WTC11 (cell line): ENCODE results near the gene PRKCB. TPM values are rescaled to one million over a fixed set of nuclear protein-coding genes. Genes with fewer than 3 reads are reported as not detected.

ENCODE experiments used
- ATAC-seq: fragments of 200-7000 bp; cut with Tn5 transposase; 2 replicates; pipeline ENCODE4 v1.10.0; 2021; ENCODE audit warnings: mild to moderate bottlenecking, moderate library complexity
- CTCF ChIA-PET: fragments of 300-600 bp; sonication (Branson Sonifier 250); formaldehyde crosslinking; loops from one replicate; lab custom pipeline; 2021; ENCODE audit warnings: antibody characterized with exemption; lab: Charles Lee
- POLR2A ChIA-PET: fragments of 350-600 bp; sonication (Branson Sonifier 250); formaldehyde crosslinking; loops from one replicate; lab custom pipeline; 2021; ENCODE audit warnings: antibody characterized with exemption; lab: Charles Lee
- DNase-seq: peaks from one replicate; pipeline ENCODE4 v3.0.0; 2021; ENCODE audit warnings: low spot score
- H3K27ac Mint-ChIP-seq: 2 replicates; pipeline ENCODE4 v1.8.0; 2021; ENCODE audit warnings: mixed read lengths
- H3K27me3 Mint-ChIP-seq: 2 replicates; pipeline ENCODE4 v1.8.0; 2021; ENCODE audit warnings: low read depth, mild to moderate bottlenecking, moderate library complexity, mixed read lengths
- H3K36me3 Mint-ChIP-seq: 2 replicates; pipeline ENCODE4 v1.8.0; 2021; ENCODE audit warnings: mixed read lengths
- H3K4me1 Mint-ChIP-seq: 2 replicates; pipeline ENCODE4 v1.8.0; 2022; ENCODE audit warnings: mixed read lengths
- H3K4me3 Mint-ChIP-seq: 2 replicates; pipeline ENCODE4 v1.8.0; 2021; ENCODE audit warnings: mild to moderate bottlenecking, moderate library complexity, mixed read lengths
- H3K9me3 Mint-ChIP-seq: 2 replicates; pipeline ENCODE4 v1.8.0; 2021; ENCODE audit warnings: mixed read lengths
- ATF2 ChIP-seq: sonication (generic); formaldehyde crosslinking; IDR thresholded peaks from 2 replicates; pipeline ENCODE4 v1.8.1; 2022; ENCODE audit warnings: low read depth, missing genetic modification reagents, borderline replicate concordance
- E2F1 ChIP-seq: sonication (generic); formaldehyde crosslinking; IDR thresholded peaks from 2 replicates; pipeline ENCODE4 v1.8.0; 2022; ENCODE audit warnings: mild to moderate bottlenecking, missing genetic modification reagents
- ESRRA ChIP-seq: sonication (generic); formaldehyde crosslinking; IDR thresholded peaks from 2 replicates; pipeline ENCODE4 v1.8.1; 2022; ENCODE audit warnings: mild to moderate bottlenecking, missing genetic modification reagents, borderline replicate concordance
- FOXK1 ChIP-seq: sonication (generic); formaldehyde crosslinking; IDR thresholded peaks from 2 replicates; pipeline ENCODE4 v1.8.0; 2022; ENCODE audit warnings: mild to moderate bottlenecking, moderate library complexity, missing genetic modification reagents
- HMGA2 ChIP-seq: fragments of 250-450 bp; sonication (Bioruptor Pico); IDR thresholded peaks from 2 replicates; pipeline ENCODE4 v1.4.0; 2021; ENCODE audit warnings: mild to moderate bottlenecking, moderate library complexity
- MAX ChIP-seq: sonication (generic); formaldehyde crosslinking; IDR thresholded peaks from 2 replicates; pipeline ENCODE4 v1.8.0; 2022; ENCODE audit warnings: mild to moderate bottlenecking, missing genetic modification reagents
- NFE2L1 ChIP-seq: sonication (generic); formaldehyde crosslinking; IDR thresholded peaks from 2 replicates; pipeline ENCODE4 v1.8.1; 2023; ENCODE audit warnings: missing genetic modification reagents
- NR3C1 ChIP-seq: sonication (generic); formaldehyde crosslinking; conservative IDR thresholded peaks from 2 replicates; pipeline ENCODE4 v1.8.1; 2023; ENCODE audit warnings: low read depth, mild to moderate bottlenecking, missing genetic modification reagents
- PRRX2 ChIP-seq: fragments of 250-450 bp; sonication (Bioruptor Pico); IDR thresholded peaks from 2 replicates; pipeline ENCODE4 v1.8.0; 2021; ENCODE audit warnings: mild to moderate bottlenecking
- SMAD3 ChIP-seq: sonication (generic); formaldehyde crosslinking; IDR thresholded peaks from 2 replicates; pipeline ENCODE4 v1.8.0; 2022; ENCODE audit warnings: missing genetic modification reagents, mild to moderate bottlenecking, borderline replicate concordance
- TEAD1 ChIP-seq: sonication (generic); formaldehyde crosslinking; IDR thresholded peaks from 2 replicates; pipeline ENCODE4 v1.8.0; 2022; ENCODE audit warnings: mild to moderate bottlenecking, missing genetic modification reagents
- USF2 ChIP-seq: sonication (generic); formaldehyde crosslinking; IDR thresholded peaks from 2 replicates; pipeline ENCODE4 v1.8.1; 2023; ENCODE audit warnings: mild to moderate bottlenecking, missing genetic modification reagents, moderate library complexity
- ZNF423 ChIP-seq: fragments of 250-450 bp; sonication (Bioruptor Pico); IDR thresholded peaks from 2 replicates; pipeline ENCODE4 v2.1.2; 2022; ENCODE audit warnings: mild to moderate bottlenecking, moderate library complexity
- ZNF532 ChIP-seq: fragments of 250-450 bp; sonication (Bioruptor Pico); IDR thresholded peaks from 2 replicates; pipeline ENCODE4 v1.9.0; 2021; ENCODE audit warnings: mild to moderate bottlenecking, borderline replicate concordance
- total RNA-seq: library from RNA; stranded (reverse); gene quantifications from 3 replicates; pipeline ENCODE4 v1.2.3, GENCODE V29; 2021
- TF ChIP-seq, protein P1 (sequence below): sonication (generic); formaldehyde crosslinking; IDR thresholded peaks from 2 replicates; pipeline ENCODE4 v1.8.0; 2022; ENCODE audit warnings: mild to moderate bottlenecking, missing genetic modification reagents
- TF ChIP-seq, protein P2 (sequence below): fragments of 250-450 bp; sonication (Bioruptor Pico); conservative IDR thresholded peaks from 2 replicates; pipeline ENCODE4 v1.9.0; 2021; ENCODE audit warnings: mild to moderate bottlenecking
- TF ChIP-seq, protein P3 (sequence below): sonication (generic); formaldehyde crosslinking; IDR thresholded peaks from 2 replicates; pipeline ENCODE4 v1.8.1; 2022; ENCODE audit warnings: mild to moderate bottlenecking, missing genetic modification reagents, moderate library complexity, borderline replicate concordance

Gene PRKCB
- total RNA-seq, 1 experiment from 2014 or later, result 6.9 TPM

DNA sequence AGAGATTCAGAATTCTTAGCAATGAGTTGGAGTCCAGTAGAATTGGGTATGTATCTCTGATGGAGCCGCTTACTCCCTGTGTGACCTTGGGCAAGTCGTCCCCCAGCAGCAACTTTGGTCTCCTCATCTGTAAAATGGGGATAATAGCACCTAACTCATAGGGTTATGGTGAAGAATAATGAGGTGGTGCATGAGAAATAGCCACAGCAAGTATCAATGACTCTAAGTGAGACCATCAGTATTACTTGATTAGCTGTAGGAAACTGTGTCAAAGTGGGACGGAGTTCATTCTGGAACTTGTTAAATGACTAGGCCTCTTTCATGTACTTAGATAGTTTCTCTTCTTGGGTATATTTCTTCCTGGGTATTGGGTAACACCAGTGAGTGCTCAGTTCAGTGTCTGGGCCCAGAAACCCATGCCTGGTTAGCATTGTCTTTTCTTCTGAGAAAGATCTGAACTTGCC, 6.4 kb downstream of the PRKCB start (continued):
- TF ChIP-seq ZNF532 (no peak), FOXK1 (CRISPR knock-in tag) (no peak), TEAD1 (CRISPR knock-in tag) (no peak), ESRRA (CRISPR knock-in tag) (no peak), NR3C1 (CRISPR knock-in tag) (no peak), E2F1 (CRISPR knock-in tag) (no peak), SMAD3 (no peak), ZNF423 (CRISPR knock-in tag) (no peak)
- TF ChIP-seq, protein P1, sequence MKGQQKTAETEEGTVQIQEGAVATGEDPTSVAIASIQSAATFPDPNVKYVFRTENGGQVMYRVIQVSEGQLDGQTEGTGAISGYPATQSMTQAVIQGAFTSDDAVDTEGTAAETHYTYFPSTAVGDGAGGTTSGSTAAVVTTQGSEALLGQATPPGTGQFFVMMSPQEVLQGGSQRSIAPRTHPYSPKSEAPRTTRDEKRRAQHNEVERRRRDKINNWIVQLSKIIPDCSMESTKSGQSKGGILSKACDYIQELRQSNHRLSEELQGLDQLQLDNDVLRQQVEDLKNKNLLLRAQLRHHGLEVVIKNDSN, result no peak

GRCh38 chr16:23843143-23843542, 7.4 kb downstream of the PRKCB start:
- H3K36me3 Mint-ChIP-seq, result no peaks in the 10 kb centered on the region
- ATAC-seq (no peak), DNase-seq (no peak)
- no peak for TF ChIP-seq NFE2L1 (CRISPR knock-in tag)
- POLR2A ChIA-PET, result no interaction called here
- peaks cover 64% of the 10 kb centered on the region for H3K27me3 Mint-ChIP-seq
- CTCF ChIA-PET, result no interaction called here
- H3K4me3 Mint-ChIP-seq, result no peak overlapping the region
- peaks cover 8% of the 10 kb centered on the region for H3K4me1 Mint-ChIP-seq
- H3K27ac Mint-ChIP-seq, result no peak overlapping the region
- H3K9me3 Mint-ChIP-seq, result no peaks in the 10 kb centered on the region

- Mint-ChIP-seq H3K4me3 (no peak overlapping the region), H3K27me3 (peaks cover 53% of the 10 kb centered on the region), H3K36me3 (no peaks in the 10 kb centered on the region), H3K9me3 (no peaks in the 10 kb centered on the region), H3K4me1 (no peaks in the 10 kb centered on the region), H3K27ac (no peak overlapping the region)
- ChIA-PET CTCF (no interaction called here), POLR2A (no interaction called here)
- DNase-seq, result no peak
- no peak for ATAC-seq
- TF ChIP-seq MAX (CRISPR knock-in tag) (no peak), SMAD3 (no peak), ATF2 (CRISPR knock-in tag) (no peak), HMGA2 (CRISPR knock-in tag) (no peak), PRRX2 (CRISPR knock-in tag) (no peak), USF2 (CRISPR knock-in tag) (no peak), E2F1 (CRISPR knock-in tag) (no peak)
- TF ChIP-seq, protein P2, sequence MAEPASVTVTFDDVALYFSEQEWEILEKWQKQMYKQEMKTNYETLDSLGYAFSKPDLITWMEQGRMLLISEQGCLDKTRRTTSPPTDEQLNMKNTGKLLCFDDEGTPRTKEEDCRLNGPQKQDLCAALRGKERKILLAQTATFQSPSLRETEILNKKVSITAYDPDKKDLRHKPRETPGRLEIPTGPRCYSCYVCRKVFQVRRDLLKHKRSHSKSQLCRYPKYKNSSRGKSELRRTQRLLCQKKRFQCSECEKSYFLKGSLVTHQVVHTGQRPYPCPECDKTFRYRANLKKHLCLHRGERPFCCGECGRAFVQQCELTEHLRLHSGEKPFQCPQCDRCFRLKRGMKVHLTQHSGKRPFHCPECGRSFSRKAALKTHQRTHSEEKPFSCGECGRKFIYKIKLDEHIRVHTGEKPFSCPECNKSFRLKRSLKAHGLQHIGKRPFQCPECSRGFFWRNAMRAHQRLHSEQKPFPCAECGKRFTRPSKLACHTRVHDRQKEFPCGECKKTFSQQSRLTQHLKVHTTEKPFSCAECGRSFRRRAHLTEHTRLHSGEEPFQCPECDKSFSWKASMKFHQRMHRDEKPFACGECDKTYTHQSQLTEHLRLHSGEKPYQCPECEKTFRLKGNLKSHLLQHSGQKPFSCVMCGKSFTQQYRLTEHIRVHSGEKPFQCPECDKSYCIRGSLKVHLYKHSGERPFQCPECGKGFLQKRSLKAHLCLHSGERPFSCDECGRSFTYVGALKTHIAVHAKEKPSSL, result no peak
- TF ChIP-seq, protein P3, sequence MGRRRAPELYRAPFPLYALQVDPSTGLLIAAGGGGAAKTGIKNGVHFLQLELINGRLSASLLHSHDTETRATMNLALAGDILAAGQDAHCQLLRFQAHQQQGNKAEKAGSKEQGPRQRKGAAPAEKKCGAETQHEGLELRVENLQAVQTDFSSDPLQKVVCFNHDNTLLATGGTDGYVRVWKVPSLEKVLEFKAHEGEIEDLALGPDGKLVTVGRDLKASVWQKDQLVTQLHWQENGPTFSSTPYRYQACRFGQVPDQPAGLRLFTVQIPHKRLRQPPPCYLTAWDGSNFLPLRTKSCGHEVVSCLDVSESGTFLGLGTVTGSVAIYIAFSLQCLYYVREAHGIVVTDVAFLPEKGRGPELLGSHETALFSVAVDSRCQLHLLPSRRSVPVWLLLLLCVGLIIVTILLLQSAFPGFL, result no peak
Measured at GRCh38 chr16:23847251-23847650, 11.5 kb downstream of the PRKCB start.
